CD14-positive monocyte (primary cell): Measurements from ENCODE around the gene UNC13B. TPM values are rescaled to one million over a fixed set of nuclear protein-coding genes. Genes with fewer than 3 reads are reported as not detected.

Experiments used
- DNase-seq, 3 donors: peaks; one replicate each; pipeline ENCODE4 v3.0.0-alpha.2; 2011 to 2022
- H2AFZ ChIP-seq: 2 replicates; pipeline ENCODE4 v1.6.0; 2012; ENCODE audit warnings: mild to moderate bottlenecking, low read depth, low read length, inconsistent platforms; ENCODE audit not compliant: insufficient read depth, poor library complexity, severe bottlenecking
- H3K27ac ChIP-seq, 2 donors: 1 replicate in 1 of 2; 2 replicates in 1 of 2; pipeline ENCODE4 v1.5.1; 2012 to 2013; ENCODE audit warnings: low read length in 2 of 2, control low read depth in 1 of 2, inconsistent platforms in 1 of 2, low read depth in 1 of 2, mild to moderate bottlenecking in 1 of 2
- H3K27me3 ChIP-seq, 2 donors: one replicate each; pipeline versions ENCODE4 v1.6.0 to v1.6.1; 2011 to 2013; ENCODE audit warnings: low read length in 2 of 2; ENCODE audit not compliant: control insufficient read depth in 2 of 2, insufficient read depth in 2 of 2
- H3K36me3 ChIP-seq, 2 donors: replicated peaks in 1 of 2; 1 replicate in 1 of 2; 2 replicates in 1 of 2; pipeline versions ENCODE4 v1.5.1 to v1.6.1; 2012 to 2013; ENCODE audit warnings: low read length in 2 of 2, control low read depth in 1 of 2, inconsistent platforms in 1 of 2, mild to moderate bottlenecking in 1 of 2; ENCODE audit not compliant: insufficient read depth in 2 of 2, control insufficient read depth in 1 of 2
- H3K4me1 ChIP-seq, 2 donors: 1 replicate in 1 of 2; 2 replicates in 1 of 2; pipeline versions ENCODE4 v1.5.1 to v1.6.1; 2012 to 2013; ENCODE audit warnings: low read length in 2 of 2, control low read depth in 1 of 2, inconsistent platforms in 1 of 2, mild to moderate bottlenecking in 1 of 2, moderate library complexity in 1 of 2; ENCODE audit not compliant: insufficient read depth in 2 of 2, control insufficient read depth in 1 of 2
- H3K4me2 ChIP-seq: replicated peaks from 2 replicates; pipeline ENCODE3; 2012; ENCODE audit warnings: low read length, moderate library complexity, mild to moderate bottlenecking; ENCODE audit not compliant: poor library complexity, severe bottlenecking; ENCODE audit errors: extremely low read depth
- H3K4me3 ChIP-seq, 3 experiments: fragments of 200-600 bp in 1 of 3; sonication (generic) in 1 of 3; replicated peaks in 1 of 3; 1 replicate in 2 of 3; 2 replicates in 1 of 3; pipeline ENCODE4 v1.5.1; 2011 to 2013; ENCODE audit warnings: low read length in 3 of 3, mild to moderate bottlenecking in 3 of 3, control low read depth in 2 of 3, low read depth in 2 of 3, inconsistent platforms in 1 of 3, moderate library complexity in 1 of 3
- H3K79me2 ChIP-seq: 2 replicates; pipeline ENCODE4 v1.6.0; 2012; ENCODE audit warnings: mild to moderate bottlenecking, control low read depth, inconsistent platforms, low read length, moderate library complexity; ENCODE audit not compliant: insufficient read depth
- H3K9ac ChIP-seq: 2 replicates; pipeline ENCODE4 v1.6.0; 2017; ENCODE audit warnings: low read length, mild to moderate bottlenecking; ENCODE audit not compliant: insufficient read depth, poor library complexity, severe bottlenecking
- H3K9me3 ChIP-seq, 2 donors: replicated peaks in 1 of 2; 1 replicate in 1 of 2; 2 replicates in 1 of 2; pipeline versions ENCODE4 v1.5.1 to v1.6.1; 2012 to 2013; ENCODE audit warnings: low read length in 2 of 2, control low read depth in 1 of 2; ENCODE audit not compliant: control insufficient read depth in 1 of 2, insufficient read depth in 1 of 2
- H4K20me1 ChIP-seq: 2 replicates; pipeline ENCODE4 v1.6.0; 2012; ENCODE audit warnings: mild to moderate bottlenecking, low read length, control low read depth, moderate library complexity; ENCODE audit not compliant: insufficient read depth
- H3K27ac Mint-ChIP-seq, 7 donors: one replicate each; pipeline ENCODE4 v1.8.0; 2020; ENCODE audit warnings: mild to moderate bottlenecking in 7 of 7, mixed read lengths in 7 of 7, moderate library complexity in 6 of 7, inconsistent platforms in 2 of 7
- H3K27me3 Mint-ChIP-seq, 3 donors: one replicate each; pipeline ENCODE4 v1.8.0; 2021 to 2022; ENCODE audit warnings: low read depth in 3 of 3, mild to moderate bottlenecking in 3 of 3, mixed read lengths in 3 of 3, moderate library complexity in 3 of 3, inconsistent platforms in 1 of 3
- H3K36me3 Mint-ChIP-seq, 2 donors: one replicate each; pipeline ENCODE4 v1.8.0; 2020; ENCODE audit warnings: mixed read lengths in 2 of 2, inconsistent platforms in 1 of 2, mild to moderate bottlenecking in 1 of 2
- H3K4me1 Mint-ChIP-seq: one replicate; pipeline ENCODE4 v1.8.0; 2020; ENCODE audit warnings: mild to moderate bottlenecking, mixed read lengths
- H3K4me3 Mint-ChIP-seq, 2 donors: one replicate each; pipeline ENCODE4 v1.8.0; 2020; ENCODE audit warnings: mild to moderate bottlenecking in 2 of 2, mixed read lengths in 2 of 2, moderate library complexity in 1 of 2
- H3K9me3 Mint-ChIP-seq, 7 donors: one replicate each; pipeline ENCODE4 v1.8.0; 2020 to 2022; ENCODE audit warnings: mixed read lengths in 7 of 7, mild to moderate bottlenecking in 6 of 7, moderate library complexity in 6 of 7, inconsistent platforms in 2 of 7
- WGBS: methylation state at CpG from one replicate; pipeline ENCODE4 v1.1.5; 2013; ENCODE audit warnings: missing lambda C conversion rate; ENCODE audit not compliant: insufficient coverage; 5-methylcytosine and 5-hydroxymethylcytosine counted together
- intact Hi-C, 2 donors: fragments of 100-400 bp; cut with micrococcal nuclease; formaldehyde crosslinking; loops; one replicate each; pipeline versions ENCODE4 v1.15.0 to v1.15.1; 2023
- polyA plus RNA-seq, 3 donors: library from polyadenylated mRNA; depleted of rRNA in 1 of 3; unstranded in 2 of 3; stranded (reverse) in 1 of 3; fragments of 300-500 nt in 2 of 3; fragments of >200 nt in 1 of 3; fragmentation: Illumina TruSeq in 2 of 3; gene quantifications; 1 replicate in 2 of 3; 2 replicates in 1 of 3; pipeline ENCODE4 v1.2.3, GENCODE V29; 2012 to 2021
- TF ChIP-seq, protein P1 (sequence below): fragments of 200-600 bp; IDR thresholded peaks from one replicate; pipeline ENCODE4 v1.8.0; 2022; ENCODE audit warnings: antibody characterized with exemption, mild to moderate bottlenecking

Gene UNC13B
- polyA plus RNA-seq, 3 donors, result 0.41 to 0.81 (median 0.66) TPM

DNA sequence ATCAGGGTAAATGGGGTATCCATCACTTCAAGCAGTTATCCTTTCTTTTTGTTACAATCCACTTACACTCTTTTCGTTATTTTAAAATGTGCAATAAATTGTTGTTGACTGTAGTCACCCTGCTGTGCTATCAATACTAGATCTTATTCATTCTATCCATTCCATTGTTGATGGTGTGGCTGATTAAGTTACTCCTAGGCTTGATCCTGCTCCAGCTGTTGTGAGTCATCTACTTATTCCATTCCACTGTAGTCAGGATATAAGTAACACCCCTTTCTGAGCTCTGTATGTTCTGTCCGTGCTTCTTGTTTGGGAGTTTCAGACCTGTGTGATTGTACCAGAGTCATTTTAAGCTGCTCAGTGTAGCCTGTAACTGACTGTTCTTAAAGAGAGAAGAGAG is 205.6 kb downstream of the UNC13B start:
- Histone ChIP-seq H3K9ac (no peak overlapping the region), H2AFZ (no peak overlapping the region), H3K4me1 (no peaks in the 10 kb centered on the region), H3K36me3 (no peaks in the 10 kb centered on the region), H3K9me3 (no peaks in the 10 kb centered on the region), H3K27ac (no peak overlapping the region), H3K27me3 (no peaks in the 10 kb centered on the region), H3K4me2 (no peak overlapping the region), H3K79me2 (no peaks in the 10 kb centered on the region), H4K20me1 (no peaks in the 10 kb centered on the region), H3K4me3 (no peak overlapping the region)
- no peak for DNase-seq
- Mint-ChIP-seq H3K36me3 (no peaks in the 10 kb centered on the region), H3K4me3 (no peak overlapping the region), H3K9me3 (peaks cover 0 to 4% (median 0%) of the 10 kb centered on the region in 7 donors), H3K27ac (peak overlapping the region in 1 of 7 donors; percentile 8), H3K4me1 (no peaks in the 10 kb centered on the region), H3K27me3 (no peaks in the 10 kb centered on the region)
- no CpG with 5 or more reads among the region's 2 CpGs for WGBS
- intact Hi-C loops, result no loop called here
- TF ChIP-seq, protein P1, sequence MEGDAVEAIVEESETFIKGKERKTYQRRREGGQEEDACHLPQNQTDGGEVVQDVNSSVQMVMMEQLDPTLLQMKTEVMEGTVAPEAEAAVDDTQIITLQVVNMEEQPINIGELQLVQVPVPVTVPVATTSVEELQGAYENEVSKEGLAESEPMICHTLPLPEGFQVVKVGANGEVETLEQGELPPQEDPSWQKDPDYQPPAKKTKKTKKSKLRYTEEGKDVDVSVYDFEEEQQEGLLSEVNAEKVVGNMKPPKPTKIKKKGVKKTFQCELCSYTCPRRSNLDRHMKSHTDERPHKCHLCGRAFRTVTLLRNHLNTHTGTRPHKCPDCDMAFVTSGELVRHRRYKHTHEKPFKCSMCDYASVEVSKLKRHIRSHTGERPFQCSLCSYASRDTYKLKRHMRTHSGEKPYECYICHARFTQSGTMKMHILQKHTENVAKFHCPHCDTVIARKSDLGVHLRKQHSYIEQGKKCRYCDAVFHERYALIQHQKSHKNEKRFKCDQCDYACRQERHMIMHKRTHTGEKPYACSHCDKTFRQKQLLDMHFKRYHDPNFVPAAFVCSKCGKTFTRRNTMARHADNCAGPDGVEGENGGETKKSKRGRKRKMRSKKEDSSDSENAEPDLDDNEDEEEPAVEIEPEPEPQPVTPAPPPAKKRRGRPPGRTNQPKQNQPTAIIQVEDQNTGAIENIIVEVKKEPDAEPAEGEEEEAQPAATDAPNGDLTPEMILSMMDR, result no peak

DNA sequence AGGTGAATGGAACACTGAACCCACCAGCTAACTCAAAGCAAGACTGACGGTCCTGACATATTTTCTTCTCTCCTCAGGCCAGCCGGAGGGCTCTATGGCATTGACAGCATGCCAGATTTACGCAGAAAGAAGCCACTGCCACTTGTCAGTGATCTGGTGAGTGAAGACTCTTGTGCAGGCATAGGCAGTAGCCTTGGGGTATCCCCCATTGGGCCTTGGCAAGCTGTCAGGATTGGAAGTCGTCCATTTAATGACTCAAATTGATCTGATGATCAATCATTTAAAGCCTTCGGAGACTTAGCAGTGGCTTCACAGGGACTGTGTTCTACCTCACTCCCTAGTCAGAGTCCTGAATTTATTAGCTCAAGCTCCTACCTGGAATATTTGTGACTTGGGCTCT is 208.4 kb downstream of the UNC13B start:
- no peaks in the 10 kb centered on the region for H3K27me3 ChIP-seq
- no peaks in the 10 kb centered on the region for H3K4me1 ChIP-seq
- Mint-ChIP-seq H3K4me1 (no peaks in the 10 kb centered on the region), H3K9me3 (peaks cover 0 to 4% (median 0%) of the 10 kb centered on the region in 7 donors), H3K27me3 (no peaks in the 10 kb centered on the region), H3K36me3 (no peaks in the 10 kb centered on the region), H3K27ac (no peak overlapping the region), H3K4me3 (no peak overlapping the region)
- H3K4me3 ChIP-seq, result no peak overlapping the region
- no peak overlapping the region for H3K9ac ChIP-seq
- H2AFZ ChIP-seq, result no peak overlapping the region
- H3K36me3 ChIP-seq, result no peaks in the 10 kb centered on the region
- H3K27ac ChIP-seq, result no peak overlapping the region
- no peak overlapping the region for H3K4me2 ChIP-seq
- 80% methylated on average over 3 of the region's 5 CpGs for WGBS
- intact Hi-C loops, result no loop called here
- no peaks in the 10 kb centered on the region for H3K79me2 ChIP-seq
- TF ChIP-seq, protein P1, result no peak
- H4K20me1 ChIP-seq, result no peaks in the 10 kb centered on the region
- H3K9me3 ChIP-seq, result no peaks in the 10 kb centered on the region
- DNase-seq, result no peak
